GM06990 (cell line): ENCODE data around the gene SMIM44.

ENCODE experiments used
- DNase-seq: peaks from one replicate; pipeline ENCODE4 v3.0.0-alpha.2; 2011; ENCODE audit not compliant: insufficient read length; ENCODE audit errors: extremely low read depth
- H3K27me3 ChIP-seq: replicated peaks from 2 replicates; pipeline ENCODE4 v1.6.0; 2011; ENCODE audit warnings: low read length; ENCODE audit not compliant: control insufficient read depth, insufficient read depth
- H3K36me3 ChIP-seq: 2 replicates; pipeline ENCODE4 v1.5.1; 2011; ENCODE audit warnings: low read length; ENCODE audit not compliant: control insufficient read depth, insufficient read depth
- H3K4me3 ChIP-seq: replicated peaks from 2 replicates; pipeline ENCODE4 v1.5.1; 2011; ENCODE audit warnings: low read depth, mild to moderate bottlenecking, control low read depth, low read length
- TF ChIP-seq, protein P1 (sequence below): IDR thresholded peaks from 2 replicates; pipeline ENCODE4 v1.5.1; 2011; ENCODE audit warnings: low read length, control low read depth, mild to moderate bottlenecking, inconsistent platforms; ENCODE audit not compliant: insufficient read depth, poor library complexity, severe bottlenecking

SMIM44 gene

DNA sequence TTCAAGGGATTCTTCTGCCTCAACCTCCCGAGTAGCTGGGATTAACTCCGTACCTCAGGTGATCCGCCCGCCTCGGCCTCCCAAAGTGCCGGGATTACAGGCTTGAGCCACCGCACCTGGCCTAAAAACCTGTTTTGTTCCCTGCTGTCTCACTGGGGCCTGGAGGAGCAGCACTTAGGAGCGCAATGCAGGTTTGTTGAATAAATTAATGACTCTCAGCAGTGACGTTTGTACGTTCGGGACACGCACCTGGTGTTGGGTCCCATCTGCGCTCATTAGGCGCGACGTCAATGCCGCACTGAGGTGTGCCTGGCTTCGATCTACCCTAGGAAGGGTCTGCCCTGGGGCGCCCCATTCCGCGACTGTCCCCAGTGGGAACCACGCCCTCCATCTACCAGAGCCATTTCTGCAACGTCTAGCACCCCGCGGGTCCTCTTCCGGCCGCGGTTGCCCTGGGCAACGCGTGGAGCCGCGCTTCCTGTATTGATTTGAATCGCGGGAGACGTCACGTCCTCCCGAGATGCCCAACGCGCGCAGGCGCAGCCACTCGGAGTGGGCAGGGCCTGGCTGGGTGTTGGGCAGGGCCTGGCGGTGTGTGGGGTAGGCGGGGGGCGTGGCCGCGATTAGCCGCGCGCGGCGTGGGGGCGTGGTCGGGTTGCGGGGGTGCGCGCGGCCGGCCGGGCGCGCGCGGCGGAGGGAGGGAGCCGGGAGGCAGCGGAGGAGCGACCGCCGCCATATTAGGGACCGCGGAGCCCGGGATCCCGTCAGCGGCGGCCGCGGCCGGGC lies 22.6 kb upstream of the SMIM44 start, which contains the start of gene FZR1:
Gene FZR1, plus strand, starts transcription at position 714 of the 786 bp plus-strand sequence. CDS start 16,679 bp downstream, outside the sequence.
- H3K36me3 ChIP-seq: peaks cover 7% of the 10 kb centered on the region
- TF ChIP-seq, protein P1, sequence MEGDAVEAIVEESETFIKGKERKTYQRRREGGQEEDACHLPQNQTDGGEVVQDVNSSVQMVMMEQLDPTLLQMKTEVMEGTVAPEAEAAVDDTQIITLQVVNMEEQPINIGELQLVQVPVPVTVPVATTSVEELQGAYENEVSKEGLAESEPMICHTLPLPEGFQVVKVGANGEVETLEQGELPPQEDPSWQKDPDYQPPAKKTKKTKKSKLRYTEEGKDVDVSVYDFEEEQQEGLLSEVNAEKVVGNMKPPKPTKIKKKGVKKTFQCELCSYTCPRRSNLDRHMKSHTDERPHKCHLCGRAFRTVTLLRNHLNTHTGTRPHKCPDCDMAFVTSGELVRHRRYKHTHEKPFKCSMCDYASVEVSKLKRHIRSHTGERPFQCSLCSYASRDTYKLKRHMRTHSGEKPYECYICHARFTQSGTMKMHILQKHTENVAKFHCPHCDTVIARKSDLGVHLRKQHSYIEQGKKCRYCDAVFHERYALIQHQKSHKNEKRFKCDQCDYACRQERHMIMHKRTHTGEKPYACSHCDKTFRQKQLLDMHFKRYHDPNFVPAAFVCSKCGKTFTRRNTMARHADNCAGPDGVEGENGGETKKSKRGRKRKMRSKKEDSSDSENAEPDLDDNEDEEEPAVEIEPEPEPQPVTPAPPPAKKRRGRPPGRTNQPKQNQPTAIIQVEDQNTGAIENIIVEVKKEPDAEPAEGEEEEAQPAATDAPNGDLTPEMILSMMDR: peak; percentile 7
- no peaks in the 10 kb centered on the region for H3K27me3 ChIP-seq
- H3K4me3 ChIP-seq: peak within 1 kb of the TSS; percentile 75
- DNase-seq: peak; percentile 100

DNA sequence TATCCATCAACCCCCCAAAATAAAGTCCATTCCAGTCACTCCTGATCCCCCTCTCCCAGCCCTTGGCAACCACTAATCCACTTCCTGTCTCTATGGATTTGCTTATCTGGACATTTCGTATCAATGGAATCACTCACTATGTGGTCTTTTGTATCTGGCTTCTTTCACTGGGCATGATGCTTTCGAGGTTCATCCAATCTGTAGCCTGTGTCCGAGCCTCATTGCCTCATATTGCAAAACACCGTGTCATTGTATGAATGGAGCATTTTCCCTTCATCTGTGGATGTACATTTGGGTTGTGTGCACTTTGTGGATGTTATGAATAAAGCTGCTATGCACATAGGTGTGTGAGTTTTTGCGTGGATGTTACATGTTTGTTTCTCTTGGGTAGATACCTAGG lies 21.5 kb upstream of the SMIM44 start:
- Histone ChIP-seq H3K27me3 (no peaks in the 10 kb centered on the region), H3K4me3 (no peak overlapping the region), H3K36me3 (peaks cover 6% of the 10 kb centered on the region)
- DNase-seq: no peak
- TF ChIP-seq, protein P1: no peak

DNA sequence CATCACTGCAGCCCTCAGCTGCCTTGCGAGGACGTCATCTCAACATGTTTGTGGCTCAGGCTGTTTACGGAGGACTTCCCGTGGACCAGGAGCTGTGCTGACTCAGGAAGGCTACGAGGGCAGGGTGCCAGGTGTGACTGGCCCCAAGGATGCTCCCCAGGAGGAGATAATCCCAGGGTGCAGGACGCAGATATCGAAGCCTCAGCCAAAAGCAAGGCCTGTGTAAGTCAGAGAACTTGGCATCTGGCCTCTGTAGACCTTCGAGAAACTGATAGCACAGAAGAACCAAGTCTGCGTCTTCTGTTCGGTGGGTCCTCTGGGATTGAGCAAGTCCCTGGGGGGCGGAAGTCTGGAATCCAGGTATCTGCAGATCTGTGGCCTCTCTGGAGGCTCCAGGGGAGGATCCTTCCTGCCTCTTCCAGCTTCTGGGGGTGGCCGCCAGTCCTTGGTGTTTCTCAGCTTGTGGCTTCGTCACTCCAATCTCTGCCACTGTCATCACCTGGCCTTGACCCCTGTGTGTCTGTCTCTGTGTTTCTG lies 19.9 kb upstream of the SMIM44 start:
- no peak for DNase-seq
- Histone ChIP-seq H3K4me3 (no peak overlapping the region), H3K36me3 (no peaks in the 10 kb centered on the region; the same call in 1 of the 2 replicates), H3K27me3 (no peaks in the 10 kb centered on the region)
- TF ChIP-seq, protein P1: no peak

DNA sequence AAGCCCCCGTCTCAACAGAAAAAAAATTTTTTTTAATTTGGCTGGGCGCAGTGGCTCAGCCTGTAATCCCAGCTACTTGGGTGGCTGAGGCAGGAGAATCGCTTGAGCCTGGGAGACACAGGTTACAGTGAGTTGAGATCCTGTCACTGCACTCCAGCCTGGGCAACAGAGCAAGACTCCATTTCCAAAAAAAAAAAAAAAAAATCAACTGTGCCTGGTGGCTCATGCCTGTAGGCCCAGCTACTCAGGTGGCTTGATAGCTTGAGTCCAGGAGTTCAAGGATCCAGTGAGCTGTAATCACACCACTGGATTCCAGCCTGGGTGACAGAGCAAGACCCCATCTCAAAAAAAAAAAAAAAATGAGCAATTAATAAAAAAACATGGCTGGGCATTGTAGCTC lies 18.5 kb upstream of the SMIM44 start:
- TF ChIP-seq, protein P1: no peak
- DNase-seq: no peak
- no peak overlapping the region for H3K4me3 ChIP-seq

DNA sequence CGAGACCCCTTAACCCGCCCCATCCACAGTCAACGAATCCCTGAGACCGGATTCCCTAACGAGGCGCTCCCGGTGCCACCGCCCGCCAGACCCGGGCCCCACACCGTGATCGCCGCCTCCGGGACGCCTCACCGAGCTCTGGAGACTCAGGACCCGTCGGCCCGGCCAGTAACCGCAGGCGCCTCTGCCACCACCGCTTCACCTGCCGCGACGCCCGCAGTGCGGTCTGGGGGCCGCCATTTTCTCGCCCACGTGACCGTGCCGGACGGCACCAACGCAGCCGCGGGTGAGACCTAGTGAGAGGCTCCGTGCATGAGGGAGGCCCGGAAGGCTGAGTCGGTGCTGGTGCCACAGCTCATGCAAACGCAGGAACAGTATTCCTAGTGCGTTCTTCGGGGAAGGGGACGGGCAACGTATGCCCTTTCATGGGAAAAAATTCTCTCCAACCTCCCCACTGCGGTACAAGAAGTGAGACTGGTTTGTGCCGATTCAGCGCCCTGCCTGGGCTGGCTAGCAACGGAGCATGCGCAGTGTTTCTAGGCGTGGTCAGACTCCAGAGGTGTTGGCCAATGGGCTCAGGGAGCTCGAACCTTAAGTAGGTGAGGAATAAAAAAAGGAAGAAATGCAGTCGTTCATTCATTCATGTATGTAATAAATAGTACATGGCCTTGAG lies 17.3 kb upstream of the SMIM44 start, which contains the start of gene DOHH:
Gene DOHH, minus strand, starts transcription at position 246 of the 673 bp plus-strand sequence. CDS start 3,860 bp downstream, outside the sequence.
- peak; percentile 97 for DNase-seq
- Histone ChIP-seq H3K4me3 (peak within 1 kb of the TSS; percentile 85), H3K27me3 (no peaks in the 10 kb centered on the region), H3K36me3 (peaks cover 1% of the 10 kb centered on the region)
- TF ChIP-seq, protein P1: no peak

More for the DNA sequence above, 18.5 kb upstream of the SMIM44 start:
- Histone ChIP-seq H3K36me3 (peaks cover 1% of the 10 kb centered on the region), H3K27me3 (no peaks in the 10 kb centered on the region)
